Measurements from ENCODE around the gene CRTAC1.

CRTAC1 gene

GRCh38 chr10:97895084-97895483 is 135.3 kb downstream of the CRTAC1 start:
- DNase-seq, result no peak

GRCh38 chr10:97894092-97894491 is 136.3 kb downstream of the CRTAC1 start:
- no peak for DNase-seq

DNA sequence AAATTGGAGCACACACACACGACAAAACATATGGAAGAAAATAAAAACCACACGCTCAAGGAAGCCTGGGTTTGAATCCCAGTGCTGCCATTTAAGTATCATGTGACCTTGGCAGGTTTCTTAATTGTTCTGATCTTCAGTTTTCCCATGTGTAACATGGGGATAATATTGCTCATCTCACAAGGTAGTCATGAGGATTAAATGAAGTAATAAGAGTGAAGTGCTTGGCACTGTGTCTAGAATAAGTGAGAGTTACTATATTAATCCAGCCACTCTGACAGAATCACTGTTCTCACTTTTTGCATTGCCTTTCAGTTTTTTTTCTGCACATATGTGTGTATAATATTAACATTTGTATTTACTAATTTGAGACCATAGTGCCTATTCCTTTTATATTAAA is 137.5 kb downstream of the CRTAC1 start:
- DNase-seq, result no peak

GRCh38 chr10:97892506-97892905 is 137.9 kb downstream of the CRTAC1 start:
- DNase-seq, result no peak

- no peak for DNase-seq
Measured at GRCh38 chr10:97891497-97892167, 138.8 kb downstream of the CRTAC1 start.

DNA sequence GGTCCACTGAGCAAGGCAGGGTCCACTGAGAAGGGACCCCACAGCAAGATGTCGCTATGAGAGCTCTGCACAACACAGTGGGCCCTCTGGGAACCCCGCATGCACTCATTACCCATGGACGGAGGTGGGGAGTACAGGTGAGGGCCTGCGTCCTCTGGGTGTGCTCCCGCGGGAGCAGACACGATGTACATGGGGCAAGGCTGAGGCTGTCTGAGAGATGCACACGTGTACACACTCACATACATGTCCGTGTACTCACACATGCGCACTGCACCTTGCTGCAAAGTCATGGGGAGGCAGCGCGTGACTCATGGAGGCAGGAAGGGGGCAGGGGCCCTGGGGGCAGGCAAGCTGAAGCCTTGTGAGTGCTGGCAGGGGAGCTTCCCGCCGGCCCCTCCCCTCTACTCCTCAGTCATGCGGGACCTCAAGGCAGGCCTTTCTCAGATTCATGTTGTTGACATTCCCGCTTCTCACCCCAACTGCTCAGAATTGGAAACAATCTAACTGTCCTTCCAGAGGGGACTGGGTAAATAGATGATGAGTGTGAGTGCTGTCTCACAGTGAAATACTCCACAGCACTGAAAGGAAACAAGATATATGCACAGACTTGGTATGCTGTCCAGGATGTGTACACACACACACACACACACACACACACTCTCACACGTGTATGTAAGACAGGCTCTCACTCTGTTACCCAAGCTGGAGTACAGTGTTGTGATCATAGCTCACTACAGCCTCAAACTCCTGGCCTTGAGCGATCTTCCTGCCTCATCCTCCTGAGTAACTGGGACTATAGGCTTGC is 140.8 kb downstream of the CRTAC1 start:
- DNase-seq, result no peak

GRCh38 chr10:97888641-97889262 is 141.7 kb downstream of the CRTAC1 start:
- no peak for DNase-seq

- no peak for DNase-seq
Measured at GRCh38 chr10:97888134-97888533, 142.3 kb downstream of the CRTAC1 start.

DNA sequence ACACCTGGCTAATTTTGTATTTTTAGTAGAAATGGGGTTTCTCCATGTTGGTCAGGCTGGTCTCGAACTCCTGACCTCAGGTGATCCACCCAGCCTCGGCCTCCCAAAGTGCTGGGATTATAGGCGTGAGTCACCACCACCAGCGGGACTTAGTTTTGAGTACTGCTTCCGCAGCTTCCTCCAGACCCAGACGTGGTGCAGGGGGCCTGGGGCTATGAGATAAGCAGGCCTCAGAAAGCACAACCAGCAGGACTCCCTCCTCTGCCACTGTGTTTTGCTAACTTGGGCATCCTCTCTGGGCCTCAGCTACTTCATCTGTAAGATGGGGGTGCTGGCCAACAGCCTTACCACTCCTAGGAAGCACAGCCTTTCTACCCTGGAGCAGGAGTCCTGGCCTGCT is 143.0 kb downstream of the CRTAC1 start:
- DNase-seq, result no peak

DNA sequence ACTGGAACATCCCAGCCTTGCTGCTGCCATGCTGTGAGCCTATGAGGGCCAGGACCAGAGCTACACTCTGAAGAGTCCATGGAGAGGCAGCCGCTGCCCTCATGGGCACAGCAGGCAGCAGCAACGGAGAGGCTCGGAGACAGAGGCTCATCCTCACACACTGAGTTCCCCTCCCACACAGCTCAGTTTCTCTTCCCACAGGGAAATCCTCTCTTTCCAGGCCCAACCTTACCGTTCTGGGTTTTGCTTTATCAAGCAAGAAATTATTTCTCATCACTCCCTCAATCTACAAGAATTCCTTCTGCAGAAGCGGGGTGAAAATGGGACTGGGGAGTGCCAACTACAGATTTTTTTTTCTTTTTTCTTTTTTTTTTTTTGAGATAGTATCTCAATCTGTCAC is 144.1 kb downstream of the CRTAC1 start:
- DNase-seq, result no peak

- no peak for DNase-seq
Measured at GRCh38 chr10:97883092-97883485, 147.3 kb downstream of the CRTAC1 start.

DNA sequence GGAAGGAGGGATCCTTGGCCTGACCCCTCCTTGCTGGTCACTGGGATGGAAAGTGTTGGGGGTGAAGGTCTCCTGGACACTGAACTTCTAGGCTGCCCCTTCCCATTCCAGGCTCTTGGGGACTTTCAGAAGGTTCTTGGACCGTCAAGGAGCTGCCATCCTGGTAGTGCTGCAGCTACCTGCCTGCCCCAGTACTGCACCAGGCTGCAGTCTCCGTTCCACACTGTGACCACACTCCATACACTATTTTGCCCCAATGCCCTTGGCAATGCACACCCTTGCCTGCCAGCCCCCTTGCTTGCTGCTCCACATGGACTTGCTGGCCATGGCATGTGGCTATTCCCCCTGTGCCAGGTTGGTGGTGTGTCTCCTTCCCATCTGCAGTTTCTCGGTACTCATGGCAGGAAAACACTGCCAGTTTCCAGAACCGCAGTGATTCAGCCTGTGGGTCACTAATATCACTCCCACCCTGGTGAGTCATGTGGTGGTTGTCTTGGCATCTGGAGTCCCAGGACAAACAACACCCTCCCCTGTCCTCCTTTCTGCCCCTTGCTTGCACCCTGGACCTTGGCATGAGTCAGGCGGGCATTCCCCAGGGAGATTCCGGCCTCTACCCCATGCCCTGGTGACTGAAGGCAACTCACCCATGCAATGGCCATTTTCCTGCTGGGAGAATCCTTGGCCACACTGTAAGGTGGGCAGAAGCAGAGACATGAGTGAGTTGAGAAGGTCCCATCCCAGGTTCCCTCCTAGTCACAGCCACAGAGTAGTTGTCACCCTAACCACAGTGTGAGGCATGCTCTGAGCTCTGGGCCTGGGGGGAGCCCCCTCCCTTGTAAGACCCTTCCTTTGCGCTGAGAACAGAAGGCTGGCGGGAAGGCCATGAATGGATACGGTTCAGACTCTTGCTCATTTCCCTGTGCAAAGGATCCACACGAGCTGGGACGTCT is 148.0 kb downstream of the CRTAC1 start:
- no peak for DNase-seq

DNA sequence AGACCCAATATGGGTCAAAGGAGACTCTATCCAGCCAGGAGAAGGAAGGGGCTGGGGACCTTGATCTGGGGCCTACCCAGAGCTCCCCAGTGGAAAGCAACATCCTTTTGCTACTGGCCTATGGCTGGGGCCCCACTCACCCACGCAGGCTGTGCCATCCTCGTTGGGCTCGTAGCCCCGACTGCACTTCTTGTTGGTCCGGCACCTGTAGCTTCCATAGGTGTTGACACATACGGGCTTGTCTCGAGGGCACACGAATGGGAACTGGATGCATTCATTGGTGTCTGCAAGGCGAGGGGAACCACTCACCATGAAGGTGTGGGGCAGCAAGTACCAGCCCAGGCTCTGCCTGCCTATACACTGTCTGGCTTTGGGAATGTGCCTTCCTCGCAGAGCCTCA is 150.3 kb downstream of the CRTAC1 start:
- DNase-seq, result no peak

DNA sequence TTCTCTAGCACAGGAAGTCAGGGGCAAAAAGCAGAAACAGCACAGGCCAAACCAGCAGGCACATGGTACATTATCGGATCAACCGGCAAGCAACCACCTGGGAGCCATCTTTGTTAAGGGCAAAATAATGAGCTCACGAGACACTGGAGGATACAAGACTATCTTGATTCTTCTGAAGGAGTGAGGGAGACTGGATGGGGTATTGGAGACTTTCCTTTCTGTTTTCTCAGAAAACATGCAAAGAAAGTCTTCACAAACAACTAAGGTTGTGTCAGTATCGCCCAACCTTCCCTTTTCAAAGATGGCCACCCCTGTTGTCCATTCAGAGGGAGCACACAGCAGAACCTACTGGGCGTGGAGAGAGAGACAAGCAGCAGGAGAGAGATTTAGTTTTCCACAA is 151.2 kb downstream of the CRTAC1 start:
- DNase-seq, result no peak

GRCh38 chr10:97876402-97876801 is 154.0 kb downstream of the CRTAC1 start:
- no peak for DNase-seq

DNA sequence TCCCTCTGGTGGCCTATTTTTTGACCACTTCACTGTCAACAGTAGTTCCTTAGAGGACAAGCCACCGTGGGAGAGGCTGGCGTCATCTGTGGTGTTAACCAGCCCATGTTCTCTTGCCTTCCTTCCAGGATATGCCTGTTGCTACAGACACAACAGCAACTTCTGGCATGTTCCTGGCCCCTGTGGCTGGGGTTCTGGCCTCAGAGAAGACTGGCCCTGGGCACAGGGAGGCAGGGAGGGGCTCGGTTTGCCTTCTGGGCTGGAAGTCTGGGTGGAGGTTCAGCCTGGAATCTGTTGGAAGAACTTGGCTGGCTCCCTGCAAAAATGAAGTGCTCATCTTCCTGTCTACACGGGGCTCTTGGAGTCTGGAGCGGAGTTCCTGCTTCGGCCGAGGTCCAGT is 155.0 kb downstream of the CRTAC1 start:
- DNase-seq, result no peak

DNA sequence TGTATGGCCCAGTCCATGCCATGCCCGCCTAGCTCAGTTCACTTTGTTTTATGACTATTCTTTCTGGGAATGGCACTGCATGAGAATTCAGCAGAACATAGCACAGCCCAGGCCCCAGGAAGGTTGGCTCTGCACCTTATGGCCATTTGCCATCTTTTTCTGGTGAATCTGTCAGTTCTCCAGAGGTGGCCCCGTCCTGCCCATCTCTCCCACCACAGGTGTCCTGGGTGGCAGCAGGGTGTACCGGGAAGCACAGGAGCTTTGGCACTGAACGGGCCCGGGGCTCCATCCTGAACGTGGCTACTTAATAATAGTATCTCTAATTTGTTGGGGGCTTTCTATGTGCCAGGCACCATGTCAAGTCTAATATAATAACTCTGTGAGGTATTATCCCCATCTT is 156.1 kb downstream of the CRTAC1 start:
- DNase-seq, result no peak

DNA sequence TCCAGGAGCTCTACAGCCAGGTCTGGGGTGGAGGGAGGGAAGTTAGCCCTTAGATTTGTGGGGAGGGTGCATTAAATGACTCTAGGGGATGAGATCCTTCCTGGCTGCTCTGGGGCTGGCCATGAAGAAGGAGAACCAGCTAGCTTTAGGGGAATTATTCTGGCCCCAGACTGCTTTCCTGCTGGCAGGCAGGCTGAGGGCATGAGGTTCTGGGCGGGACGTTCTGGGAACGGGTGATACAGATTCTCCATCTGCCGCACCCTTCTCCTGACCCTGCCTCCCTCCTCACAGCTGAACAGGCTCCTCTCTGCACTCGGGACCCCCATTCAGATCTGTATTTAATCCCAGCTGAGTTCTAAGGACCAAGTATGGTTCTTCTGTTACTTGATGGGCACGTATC is 156.9 kb downstream of the CRTAC1 start:
- no peak for DNase-seq

DNA sequence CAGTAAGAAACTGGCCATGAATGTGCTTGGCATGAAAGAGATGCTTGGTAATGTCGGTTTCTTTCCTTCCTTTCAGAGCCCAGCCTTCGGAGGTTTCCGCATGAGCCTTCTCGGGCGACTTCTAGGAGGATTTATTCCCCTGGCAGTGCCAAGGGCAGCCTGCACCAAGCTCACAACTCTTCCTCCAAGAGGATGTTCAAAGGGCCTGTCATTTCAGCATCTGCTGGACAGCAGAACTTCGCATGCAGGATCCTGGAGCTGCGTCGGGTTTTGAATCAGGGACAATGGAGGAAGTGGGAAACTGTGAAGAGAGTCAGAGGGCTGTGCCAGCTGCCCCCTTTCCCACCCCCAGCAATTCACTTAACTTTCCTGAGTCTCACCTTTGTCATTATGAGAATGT is 159.4 kb downstream of the CRTAC1 start:
- DNase-seq, result no peak

- DNase-seq, result peak; percentile 66
Measured at GRCh38 chr10:97869091-97870042, 161.1 kb downstream of the CRTAC1 start.

- no peak for DNase-seq
Measured at GRCh38 chr10:97868134-97868685, 162.2 kb downstream of the CRTAC1 start.
